ENCODE results near the gene NKAIN2.

Gene NKAIN2

DNA sequence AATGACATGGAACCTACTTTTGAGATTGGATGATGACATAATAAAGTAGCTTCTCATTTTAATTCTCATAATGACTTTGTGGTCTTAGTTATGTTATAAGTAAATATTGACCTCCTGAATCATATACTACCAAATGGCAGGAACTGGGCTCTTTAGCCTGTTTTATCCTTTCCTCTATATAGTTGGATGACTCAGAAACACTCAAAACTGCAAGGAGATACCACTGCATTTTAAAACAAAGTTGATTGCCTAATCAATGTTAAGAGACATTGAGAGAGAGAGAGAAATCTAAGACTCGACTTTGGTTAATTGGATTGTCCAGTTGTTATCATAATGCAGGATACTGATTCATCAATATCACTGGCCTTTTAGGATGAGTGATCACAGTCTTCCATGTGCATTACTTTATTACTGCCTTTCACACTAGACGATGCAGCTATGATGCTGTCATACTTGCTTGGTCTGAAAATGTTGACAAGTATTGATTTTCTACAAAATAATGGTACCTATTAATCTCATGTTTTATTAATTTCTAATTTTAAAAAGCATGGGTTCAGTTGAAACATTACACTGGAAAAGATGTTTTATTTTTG lies 320.0 kb downstream of the NKAIN2 start:
- TF ChIP-seq, protein P1, sequence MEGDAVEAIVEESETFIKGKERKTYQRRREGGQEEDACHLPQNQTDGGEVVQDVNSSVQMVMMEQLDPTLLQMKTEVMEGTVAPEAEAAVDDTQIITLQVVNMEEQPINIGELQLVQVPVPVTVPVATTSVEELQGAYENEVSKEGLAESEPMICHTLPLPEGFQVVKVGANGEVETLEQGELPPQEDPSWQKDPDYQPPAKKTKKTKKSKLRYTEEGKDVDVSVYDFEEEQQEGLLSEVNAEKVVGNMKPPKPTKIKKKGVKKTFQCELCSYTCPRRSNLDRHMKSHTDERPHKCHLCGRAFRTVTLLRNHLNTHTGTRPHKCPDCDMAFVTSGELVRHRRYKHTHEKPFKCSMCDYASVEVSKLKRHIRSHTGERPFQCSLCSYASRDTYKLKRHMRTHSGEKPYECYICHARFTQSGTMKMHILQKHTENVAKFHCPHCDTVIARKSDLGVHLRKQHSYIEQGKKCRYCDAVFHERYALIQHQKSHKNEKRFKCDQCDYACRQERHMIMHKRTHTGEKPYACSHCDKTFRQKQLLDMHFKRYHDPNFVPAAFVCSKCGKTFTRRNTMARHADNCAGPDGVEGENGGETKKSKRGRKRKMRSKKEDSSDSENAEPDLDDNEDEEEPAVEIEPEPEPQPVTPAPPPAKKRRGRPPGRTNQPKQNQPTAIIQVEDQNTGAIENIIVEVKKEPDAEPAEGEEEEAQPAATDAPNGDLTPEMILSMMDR (IDR thresholded peaks at IDR 0.05; ENCODE audit: insufficient read depth, low read depth, low read length, missing control alignments), result no peak
- no peak for DNase-seq (ENCODE audit: low read depth)
- no peak overlapping the region for H3K4me3 ChIP-seq (ENCODE audit: low read depth, low read length)

DNA sequence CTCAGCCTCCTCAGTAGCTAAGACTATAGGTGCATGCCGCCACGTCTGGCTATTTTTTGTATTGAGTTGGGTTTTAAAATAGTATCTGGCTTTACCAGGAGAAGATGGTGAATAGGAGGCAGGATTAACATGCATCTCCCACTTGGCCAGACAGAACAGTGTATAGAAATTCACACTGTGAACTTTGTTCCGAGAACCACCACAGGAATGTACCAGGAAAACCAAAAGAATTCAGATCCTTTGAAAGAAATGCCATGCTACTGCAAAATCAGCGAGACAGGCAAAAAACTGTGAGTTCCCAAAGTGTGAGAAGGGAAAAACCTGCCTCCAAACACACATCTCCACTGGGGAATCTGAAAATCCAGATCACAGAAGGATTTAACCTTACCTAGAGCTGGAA lies 327.6 kb downstream of the NKAIN2 start:
- no peak for DNase-seq (ENCODE audit: low read depth)
- no peak overlapping the region for H3K4me3 ChIP-seq (ENCODE audit: low read depth, low read length)
- TF ChIP-seq, protein P1 (IDR thresholded peaks at IDR 0.05; ENCODE audit: insufficient read depth, low read depth, low read length, missing control alignments), result no peak

- TF ChIP-seq, protein P1 (IDR thresholded peaks at IDR 0.05; ENCODE audit: insufficient read depth, low read depth, low read length, missing control alignments), result no peak
- DNase-seq (ENCODE audit: low read depth), result no peak
- no peak overlapping the region for H3K4me3 ChIP-seq (ENCODE audit: low read depth, low read length)
Observed at GRCh38 chr6:124131779-124132178, 328.1 kb downstream of the NKAIN2 start.

DNA sequence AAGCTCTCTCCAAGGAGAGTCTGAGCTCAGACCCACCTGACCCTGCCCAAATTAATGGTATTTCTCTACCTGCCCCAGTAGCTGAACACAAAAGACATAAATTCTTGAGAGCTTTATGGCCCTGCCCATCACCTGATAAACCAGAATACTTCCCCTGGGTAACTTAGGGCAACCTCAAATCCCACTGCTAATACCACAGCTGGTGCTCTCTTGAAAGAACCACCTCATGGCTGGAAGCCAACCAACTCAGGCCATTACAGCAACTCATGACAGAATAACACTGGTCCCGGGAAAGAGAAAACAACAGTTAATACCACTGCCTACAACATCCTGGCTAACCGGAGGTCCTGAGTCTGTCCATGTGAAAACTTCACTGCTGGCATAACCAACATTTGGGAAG lies 328.6 kb downstream of the NKAIN2 start:
- H3K4me3 ChIP-seq (ENCODE audit: low read depth, low read length), result no peak overlapping the region
- no peak for DNase-seq (ENCODE audit: low read depth)
- TF ChIP-seq, protein P1 (IDR thresholded peaks at IDR 0.05; ENCODE audit: insufficient read depth, low read depth, low read length, missing control alignments), result no peak

- DNase-seq (ENCODE audit: low read depth), result no peak
- TF ChIP-seq, protein P1 (IDR thresholded peaks at IDR 0.05; ENCODE audit: insufficient read depth, low read depth, low read length, missing control alignments), result no peak
- H3K4me3 ChIP-seq (ENCODE audit: low read depth, low read length), result no peak overlapping the region
Observed at GRCh38 chr6:124142852-124143251, 339.2 kb downstream of the NKAIN2 start.

DNA sequence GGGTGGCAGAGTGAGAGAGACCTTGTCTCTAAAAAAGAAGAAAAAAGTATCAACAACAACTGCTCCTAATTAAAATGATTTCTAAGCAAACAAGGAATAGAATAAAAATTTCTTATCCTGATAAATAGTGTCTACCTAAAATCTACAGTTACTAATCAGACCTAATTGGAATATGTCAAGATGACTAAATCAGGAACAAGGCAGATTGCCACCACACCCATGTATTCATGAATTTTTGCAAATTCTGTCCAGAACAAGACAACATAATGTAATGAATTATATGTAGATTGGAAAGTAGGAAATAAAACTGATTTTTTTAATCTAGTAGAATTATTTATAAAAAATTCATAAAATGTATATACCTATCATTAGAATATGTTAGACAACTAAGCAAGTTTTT lies 339.8 kb downstream of the NKAIN2 start:
- DNase-seq (ENCODE audit: low read depth), result no peak
- H3K4me3 ChIP-seq (ENCODE audit: low read depth, low read length), result no peak overlapping the region
- TF ChIP-seq, protein P1 (IDR thresholded peaks at IDR 0.05; ENCODE audit: insufficient read depth, low read depth, low read length, missing control alignments), result no peak

DNA sequence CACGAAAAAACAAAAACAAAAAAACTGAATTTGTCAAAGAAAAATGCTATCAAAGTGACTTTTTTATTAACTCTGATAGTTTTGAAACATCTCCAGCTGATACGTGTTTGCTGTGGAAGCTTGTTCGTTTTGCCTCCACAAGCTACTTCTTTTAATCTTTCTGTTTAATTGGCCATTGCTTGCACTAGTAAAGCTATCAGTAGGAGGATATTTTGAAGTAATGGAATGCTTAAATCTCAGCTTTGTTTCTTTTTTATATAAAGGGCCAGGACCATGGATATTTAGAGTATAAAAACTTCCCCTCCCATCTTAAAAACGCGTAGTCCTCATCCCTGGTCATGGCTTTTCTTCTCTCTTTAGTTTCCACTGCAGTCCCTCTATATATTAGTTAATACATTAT lies 344.0 kb downstream of the NKAIN2 start:
- H3K4me3 ChIP-seq (ENCODE audit: low read depth, low read length), result no peak overlapping the region
- TF ChIP-seq, protein P1 (IDR thresholded peaks at IDR 0.05; ENCODE audit: insufficient read depth, low read depth, low read length, missing control alignments), result no peak
- DNase-seq (ENCODE audit: low read depth), result no peak

All from GM12865 (cell line).